Hematopoietic multipotent progenitor cell treated with erythropoietin and hydrocortisone succinate and interleukin-3 and kit ligand, for 4 days (in vitro differentiated cells): ENCODE measurements around the gene CLIP4.
A peak's percentile ranks its signal among the peaks of the same experiment; 100 is the strongest.

Experiments
- DNase-seq: peaks from one replicate; pipeline ENCODE4 v3.0.0-alpha.2; 2015

CLIP4 gene

DNA sequence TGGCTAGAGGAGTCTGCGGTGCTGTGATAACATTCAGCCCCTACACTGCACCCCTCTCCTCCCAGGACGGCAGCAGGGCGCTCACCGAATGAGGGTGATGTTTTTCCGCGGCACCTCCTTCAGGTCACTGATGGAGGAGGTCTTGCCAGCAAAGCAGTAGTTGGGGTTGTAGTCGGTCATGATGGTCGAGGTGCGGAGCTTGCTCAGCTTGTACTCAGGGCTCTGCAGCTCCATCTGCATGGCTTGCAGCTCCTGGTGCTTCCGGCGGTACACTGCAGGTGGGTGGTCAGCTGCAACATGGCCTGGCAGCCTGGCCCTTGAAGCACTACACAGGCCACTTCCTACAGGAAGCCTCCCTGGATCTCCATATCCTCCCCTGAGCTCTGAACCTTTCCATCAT, 108.0 kb downstream of the CLIP4 start:
- DNase-seq: no peak

DNA sequence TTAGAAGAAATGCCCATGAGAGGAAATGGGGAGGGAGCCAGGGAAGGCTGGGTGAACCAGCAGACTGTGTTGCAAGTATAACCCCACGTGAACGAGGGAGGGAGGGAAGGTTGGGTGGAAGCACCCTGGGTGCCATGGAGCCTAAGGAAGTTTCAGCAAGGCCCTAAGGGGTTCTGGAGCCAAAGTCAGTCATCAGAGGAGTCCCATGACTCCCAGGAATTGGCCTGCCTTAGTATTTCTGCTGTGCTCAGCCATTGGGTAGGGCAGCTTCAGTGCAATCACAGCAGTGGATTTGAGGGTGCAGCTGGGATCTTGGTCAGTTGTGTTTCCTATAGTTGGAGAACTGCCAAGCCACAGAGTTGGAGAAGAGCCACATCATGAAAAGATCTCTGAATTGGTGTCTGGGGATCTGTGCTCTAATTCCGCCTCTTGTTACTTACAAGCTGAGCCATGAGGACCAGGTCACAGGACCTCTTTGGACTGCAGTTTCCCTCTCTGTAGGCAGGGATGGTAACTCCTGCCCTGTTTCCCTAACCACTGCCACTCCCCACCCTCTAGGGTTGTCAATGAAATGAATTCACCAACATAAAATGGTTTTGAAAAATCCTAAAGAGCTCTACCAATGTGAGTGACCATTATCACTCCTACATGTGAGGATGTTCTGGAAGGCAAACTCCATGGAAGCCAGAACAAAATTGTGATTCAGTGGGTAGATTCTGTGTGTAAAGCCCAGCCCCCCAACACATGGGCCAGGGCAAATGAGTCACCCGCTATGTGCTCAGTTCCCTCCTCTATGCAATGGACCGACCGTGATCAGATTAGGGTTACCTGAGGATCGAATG, 108.9 kb downstream of the CLIP4 start:
- peak; percentile 57 for DNase-seq

DNA sequence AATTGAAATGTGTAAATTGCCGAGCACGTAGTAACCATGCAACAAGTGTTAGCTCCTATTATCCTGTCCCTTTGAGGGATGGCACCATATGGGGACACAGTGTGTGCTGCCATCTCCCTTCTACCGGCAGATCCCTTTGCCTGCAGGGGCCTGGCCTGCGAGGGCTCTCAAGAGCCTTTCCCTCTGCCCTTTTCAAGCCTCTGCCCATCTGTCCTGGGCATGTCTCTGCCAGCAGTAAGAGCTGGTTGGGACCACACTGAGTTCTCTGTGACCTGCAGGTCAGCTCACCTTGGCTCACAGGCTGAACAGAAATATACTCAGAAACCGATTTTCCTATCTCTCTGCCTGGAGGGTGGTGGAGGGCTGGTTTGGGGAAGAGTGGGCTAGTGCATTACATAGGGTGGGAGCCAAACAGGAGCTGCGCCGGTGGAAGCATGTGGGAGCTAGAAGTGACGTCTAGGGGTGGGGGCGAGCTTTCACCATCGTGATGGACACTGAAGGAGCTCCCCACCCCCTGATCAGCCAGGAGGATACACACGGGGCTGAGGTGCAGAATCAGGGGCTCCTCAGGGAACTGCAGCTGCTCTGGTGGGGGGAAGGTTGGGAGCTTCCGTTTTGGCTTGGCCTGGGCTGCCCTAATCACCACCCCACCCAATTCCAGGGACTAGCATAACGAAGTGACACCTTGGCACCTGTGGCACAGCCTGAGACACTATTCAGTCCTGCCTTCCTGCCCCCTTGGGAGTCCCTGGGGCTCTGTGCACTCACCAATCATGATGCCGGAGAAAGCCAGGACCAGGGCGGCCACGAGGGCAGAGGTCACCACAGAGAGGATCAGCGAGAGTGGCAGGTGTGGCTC, 109.7 kb downstream of the CLIP4 start:
- no peak for DNase-seq

DNA sequence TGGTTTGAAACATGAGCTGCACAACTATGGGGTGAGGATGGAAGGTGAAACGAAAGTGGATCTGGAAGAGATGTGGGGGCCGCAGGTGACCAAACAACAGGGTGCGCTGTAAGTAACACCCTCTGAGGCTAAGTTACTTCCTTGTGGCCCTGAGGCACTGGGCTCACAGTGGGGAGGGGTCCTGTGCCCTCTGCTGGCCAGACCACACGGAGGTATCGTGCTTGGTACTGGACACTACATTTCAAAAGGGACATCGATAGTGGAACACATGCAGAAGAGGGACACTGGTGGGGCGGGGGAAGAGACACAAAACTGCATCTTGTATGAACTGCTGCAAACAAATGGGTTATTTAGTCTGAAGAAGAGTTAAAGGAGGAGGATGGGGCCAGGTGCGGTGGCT, 110.6 kb downstream of the CLIP4 start:
- no peak for DNase-seq

DNA sequence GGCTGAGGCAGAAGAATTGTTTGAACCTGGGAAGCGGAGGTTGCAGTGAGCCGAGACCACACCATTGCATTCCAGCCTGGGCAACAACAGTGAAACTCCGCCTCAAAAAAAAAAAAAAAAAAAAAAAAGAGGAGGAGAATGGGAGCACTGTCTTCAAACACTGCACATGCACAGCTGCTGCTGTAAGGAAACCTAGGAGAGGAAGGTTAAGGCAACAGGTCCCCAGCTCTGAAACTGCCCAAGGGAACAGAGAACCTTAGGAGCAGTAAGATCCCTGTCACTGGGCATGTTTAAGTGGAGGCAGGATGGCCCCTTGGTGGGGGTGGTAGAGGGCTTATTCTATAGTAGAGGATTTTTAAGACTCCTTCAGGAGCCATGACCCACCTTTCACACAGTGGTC, 111.2 kb downstream of the CLIP4 start:
- DNase-seq: no peak

DNA sequence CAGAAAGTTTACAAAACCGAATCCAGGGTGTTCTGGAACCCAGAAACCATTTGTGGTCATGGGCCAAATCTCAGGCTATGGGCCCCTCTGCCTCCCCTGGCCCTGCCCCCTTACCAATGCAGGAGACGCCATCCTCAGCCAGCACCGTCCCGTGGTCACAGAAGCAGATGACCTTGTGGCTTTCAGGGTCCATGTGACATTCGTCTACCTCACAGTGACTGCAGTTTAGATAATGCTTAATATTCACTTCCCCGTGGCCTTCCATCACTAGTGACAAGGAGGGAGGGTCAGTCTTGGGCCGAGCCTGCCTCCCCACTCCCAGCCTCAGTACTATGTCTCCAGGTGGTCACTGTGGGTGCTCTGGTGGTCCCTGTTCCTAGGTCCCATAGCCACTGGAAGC, 111.6 kb downstream of the CLIP4 start:
- DNase-seq: no peak

DNA sequence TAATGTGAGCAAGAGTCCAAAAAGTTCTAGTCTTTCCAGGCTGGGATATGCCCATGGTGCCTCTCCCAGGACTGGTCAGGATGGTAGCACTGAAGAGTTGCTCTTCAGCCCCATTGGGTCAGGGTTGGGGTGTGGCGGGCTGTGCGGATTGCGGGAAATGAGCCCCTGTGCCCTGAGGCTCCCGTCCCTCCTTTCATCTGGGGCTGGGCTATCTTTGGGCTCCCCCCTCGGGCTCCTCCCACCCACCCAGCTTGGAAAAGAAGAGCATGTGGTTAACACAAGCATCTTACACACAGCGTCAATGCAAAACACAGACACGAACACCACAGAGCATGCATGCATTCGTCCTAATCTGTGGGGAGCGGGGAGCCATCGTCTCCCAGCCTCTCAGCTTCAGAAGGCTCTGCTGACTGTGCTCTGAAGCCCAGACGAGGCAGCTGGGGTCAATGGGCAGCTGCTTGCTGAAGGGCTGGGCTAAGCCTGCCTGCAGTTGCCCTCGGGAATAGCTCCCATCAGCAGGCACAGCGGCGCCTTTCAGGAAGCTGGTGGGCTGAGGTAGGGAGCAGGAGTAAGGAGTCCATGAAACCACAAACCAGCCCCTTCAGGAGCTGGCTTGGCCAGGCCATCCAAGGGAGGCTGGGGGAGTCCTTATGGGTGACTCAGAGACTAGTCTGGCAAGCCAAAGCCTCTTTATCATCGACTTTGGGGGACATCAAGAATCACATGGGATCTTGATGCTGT, 112.9 kb downstream of the CLIP4 start:
- no peak for DNase-seq

DNA sequence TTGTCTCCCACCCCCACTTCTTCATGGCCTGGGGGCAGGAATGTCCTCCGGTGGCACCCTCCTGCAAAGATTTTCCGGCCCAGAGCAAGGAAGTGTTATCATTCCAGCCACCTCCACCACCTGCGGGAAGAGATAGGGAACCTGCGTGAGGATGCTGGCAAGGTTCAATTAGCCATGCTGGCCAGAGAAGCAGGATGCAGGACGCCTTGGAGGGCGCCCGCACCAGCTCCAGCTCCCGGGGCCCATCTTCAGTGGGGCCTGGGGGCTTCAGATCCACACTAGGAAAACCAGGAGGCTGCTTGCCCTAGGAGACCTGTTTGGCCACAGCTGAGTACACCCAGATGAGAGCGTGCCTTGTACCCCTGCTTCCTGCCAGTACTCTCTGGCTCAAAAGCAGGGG, 113.7 kb downstream of the CLIP4 start:
- no peak for DNase-seq

DNA sequence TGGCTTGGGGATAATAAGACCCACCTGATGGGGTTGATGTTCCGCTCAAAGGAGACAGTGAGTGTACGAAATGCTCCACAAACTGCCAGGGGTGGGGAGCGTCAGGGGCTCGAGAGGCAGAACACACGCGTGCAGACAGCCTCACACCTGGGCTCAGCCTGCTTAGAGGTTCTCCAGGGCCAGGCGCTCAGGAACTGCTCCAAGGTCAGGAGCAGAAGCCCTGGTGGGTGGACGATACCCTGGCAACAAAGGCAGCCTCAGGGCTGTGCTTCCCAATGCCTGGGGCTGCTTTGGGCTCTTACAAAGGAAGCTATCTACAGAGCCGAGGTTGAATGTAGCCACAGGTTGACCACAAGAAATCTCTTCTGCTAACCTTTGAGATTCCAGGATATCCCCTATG, 114.4 kb downstream of the CLIP4 start:
- no peak for DNase-seq

DNA sequence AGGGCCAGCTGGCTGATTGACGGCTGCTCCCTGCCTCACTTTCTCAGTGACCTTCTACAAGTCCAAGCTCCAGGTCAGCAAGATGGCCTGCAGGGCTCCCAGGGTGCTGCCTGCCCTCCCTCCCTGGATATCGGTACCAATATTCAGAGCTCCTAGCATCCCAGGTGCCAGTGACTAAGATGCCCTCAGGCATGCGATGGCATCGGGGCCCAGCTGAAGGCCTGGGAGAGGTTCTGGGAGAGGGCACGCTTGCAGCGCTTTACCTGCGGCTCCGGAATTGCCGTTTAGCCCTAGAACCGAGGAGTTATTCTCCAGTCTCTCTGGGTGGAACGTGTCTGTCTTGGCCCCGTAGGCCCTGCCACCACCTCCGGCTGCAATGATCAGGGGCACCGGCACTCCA, 116.8 kb downstream of the CLIP4 start:
- DNase-seq: no peak

DNA sequence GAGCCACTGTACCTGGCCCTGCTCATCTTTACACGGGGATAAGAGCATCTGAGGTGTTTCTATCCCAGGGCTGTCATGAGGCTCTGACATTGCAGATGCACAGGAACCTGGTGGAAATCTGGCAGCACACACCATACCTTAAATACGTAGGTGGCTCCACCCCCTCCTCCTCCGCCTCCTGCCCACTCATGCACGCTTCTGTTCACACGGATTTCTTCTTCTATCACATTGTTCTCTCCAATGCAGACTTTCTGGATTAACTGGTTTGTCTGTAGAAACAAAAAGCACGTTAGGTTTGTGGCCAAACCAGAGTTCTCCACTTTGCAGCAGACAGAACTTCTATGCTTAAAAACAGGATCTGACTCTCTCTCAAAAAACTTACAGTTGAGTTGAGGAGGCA, 118.2 kb downstream of the CLIP4 start:
- no peak for DNase-seq

DNA sequence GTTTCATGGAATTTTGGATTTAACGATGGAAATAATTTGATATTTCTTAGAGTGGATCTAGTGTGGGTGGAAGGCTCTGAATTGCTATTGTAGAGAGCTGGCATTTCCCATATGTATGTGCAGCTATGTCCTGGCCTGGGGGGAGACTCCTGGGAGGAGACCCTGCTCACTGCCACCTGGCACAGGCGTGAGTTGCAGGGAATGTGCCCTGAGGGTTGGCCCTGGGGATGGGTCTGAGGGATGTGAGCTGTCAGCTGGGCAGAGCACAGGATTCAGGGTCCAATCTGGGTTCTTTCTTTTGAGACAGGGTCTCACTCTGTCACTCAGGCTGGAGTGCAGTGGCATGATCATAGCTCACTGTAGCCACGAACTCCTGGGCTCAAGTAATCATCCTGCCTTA, 120.2 kb downstream of the CLIP4 start:
- DNase-seq: no peak

DNA sequence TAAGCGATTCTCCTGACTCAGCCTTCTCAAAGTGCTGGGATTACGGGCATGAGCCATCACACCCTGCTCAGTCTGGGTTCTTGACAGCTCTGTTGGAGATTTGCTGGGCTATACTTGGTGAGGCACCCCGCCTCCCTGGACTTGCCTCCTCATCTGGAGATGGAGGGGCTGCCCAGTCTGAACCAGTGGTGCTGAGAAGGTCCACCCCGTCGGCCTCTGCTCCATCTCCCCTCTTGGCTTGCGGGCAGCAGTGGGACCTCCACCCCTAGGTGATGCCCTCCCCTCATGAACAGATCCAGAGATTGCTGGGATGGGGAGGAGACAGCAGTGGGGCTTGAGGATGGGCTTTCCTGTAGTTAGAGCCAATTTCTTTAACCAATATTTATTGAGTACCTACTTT, 120.9 kb downstream of the CLIP4 start:
- DNase-seq: no peak

DNA sequence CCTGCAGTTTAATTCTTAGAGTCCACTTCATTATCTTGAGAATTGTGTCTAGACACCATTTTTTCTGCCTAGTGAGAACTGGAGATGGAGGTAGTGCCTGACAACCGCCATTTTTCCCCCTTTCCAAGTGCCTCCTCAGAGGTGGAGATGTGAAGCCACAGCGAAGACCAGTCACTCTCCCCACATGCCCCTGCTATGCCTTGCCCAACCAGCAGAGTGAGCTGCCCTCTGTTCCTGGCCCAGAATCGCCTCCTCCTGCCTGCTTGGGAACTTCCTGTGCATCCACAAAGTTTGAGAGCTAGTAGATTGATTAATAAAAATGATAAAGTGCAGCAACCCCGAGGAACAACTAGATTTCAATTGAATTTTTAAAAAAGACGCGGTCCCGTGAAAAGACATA, 123.3 kb downstream of the CLIP4 start:
- DNase-seq: peak; percentile 53
